GM19351 (cell line): ENCODE data around the gene PNLIPRP2.

Source experiments
- ATAC-seq: cut with Tn5 transposase; IDR thresholded peaks from one replicate; pipeline ENCODE4 v1.9.1; 2021; ENCODE audit warnings: mild to moderate bottlenecking, moderate library complexity; ENCODE audit not compliant: unreplicated experiment

PNLIPRP2 gene

GRCh38 chr10:116620423-116621400, at the start of gene PNLIPRP2:
Gene PNLIPRP2 (plus strand): TSS chr10:116620953.
- no peak for ATAC-seq

DNA sequence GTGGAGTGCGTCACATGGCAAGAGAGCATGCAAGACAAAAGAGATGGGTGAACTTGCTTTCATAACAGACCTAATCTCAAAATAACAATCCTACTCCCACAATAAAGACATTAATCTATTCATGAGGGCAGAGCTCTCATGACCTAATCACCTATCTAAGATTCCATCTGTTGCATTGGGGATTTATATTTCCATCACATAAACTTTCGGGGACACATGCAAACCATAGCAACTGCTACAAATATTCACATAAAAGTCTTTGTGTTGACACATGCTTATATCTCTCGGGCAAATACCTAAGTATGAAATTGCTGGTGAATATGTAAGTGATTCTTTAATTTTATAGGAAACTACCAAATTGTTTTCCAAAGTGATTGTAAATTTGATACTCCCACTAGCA, 46.0 kb upstream of the PNLIPRP2 start:
- ATAC-seq = no peak

DNA sequence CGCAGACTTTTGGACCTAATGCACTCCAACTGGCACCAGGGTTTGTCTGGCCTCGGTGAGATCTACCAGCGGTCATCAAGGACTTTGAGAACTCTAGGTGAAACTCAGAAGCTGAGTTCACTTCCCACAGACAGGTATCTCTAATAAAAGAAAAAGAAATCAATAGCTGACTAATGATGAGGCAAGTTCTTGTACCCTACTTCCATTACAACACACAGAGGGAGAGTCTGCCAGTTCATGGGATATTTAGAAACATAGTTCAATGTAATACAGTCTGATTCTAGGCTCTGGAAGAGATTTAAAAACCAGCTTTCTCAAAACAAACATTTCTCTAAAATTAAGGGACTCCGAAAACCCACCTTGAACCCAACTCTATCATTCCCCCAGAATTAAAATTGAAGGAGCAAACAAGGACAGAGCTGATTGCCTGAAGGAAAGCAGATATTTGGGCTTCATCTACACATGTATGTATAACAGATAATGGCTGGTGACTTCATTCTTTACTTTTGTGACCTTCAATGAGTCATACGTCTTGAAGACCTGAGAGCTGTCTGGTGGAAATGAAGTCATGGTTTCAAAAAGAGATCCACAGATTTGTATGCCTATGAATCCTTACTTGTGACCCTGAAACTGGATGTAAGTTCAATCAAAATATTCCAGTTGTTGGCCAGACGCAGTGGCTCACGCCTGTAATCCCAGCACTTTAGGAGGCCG, 32.7 kb upstream of the PNLIPRP2 start:
- ATAC-seq = no peak

- ATAC-seq = no peak
Measured at GRCh38 chr10:116588995-116589394, 31.8 kb upstream of the PNLIPRP2 start.

DNA sequence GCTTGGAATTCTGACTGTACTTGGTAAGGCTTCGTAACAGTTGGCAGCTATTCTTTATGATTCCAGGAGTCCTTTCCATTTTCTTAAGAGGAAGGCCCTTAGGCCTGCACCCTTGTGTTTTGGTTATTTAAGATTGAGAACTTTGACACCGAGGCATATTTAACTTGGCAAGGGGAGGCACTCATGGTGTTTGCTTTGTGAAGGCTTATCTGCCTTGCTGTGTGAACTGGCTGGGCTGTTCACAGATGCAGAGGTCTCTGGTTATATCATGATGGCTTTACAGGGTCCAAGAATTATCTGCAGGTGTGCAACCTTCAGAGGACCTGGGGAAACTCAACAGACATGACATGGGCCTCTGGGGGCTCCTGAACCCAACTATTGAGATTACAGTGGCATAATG, 30.8 kb upstream of the PNLIPRP2 start:
- no peak for ATAC-seq

DNA sequence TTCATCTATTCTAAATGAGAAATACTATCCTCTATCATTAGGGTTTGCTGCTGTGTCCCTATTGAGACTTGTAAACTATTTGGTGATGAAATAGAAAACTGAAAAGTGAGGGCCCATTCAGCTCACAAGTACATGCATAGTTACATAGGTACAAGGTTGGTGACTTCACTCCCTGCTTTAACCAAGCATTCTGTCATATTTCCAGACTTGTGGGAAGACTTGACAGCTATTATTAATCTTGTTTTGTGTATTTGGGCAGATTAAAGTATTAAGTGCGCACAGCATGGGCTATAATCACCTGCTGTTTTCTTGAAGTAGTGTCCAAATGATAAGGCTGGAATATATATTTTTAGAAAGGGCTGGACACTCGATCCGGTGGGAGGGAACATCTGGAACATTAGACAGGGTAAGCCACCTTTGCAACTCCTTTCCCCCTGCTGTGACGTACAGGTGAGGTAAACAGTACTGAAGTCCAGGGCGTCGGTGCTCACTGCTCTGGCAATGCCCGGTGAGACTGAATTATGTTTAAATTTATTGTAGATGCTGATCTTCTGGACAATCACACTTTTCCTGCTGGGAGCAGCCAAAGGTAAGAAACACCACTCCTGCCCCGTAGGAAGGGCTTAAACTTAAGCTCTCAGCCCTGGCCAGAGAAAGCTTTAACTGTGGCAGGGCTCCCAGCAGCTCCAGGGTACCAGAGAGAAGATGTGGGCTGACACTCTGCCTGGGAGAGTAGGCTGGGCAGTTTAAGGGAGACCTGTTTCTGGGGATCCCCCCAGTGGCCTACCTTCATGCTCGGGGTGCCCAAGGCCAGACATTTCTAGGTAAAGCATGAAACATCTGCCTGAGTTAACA, 29.9 kb upstream of the PNLIPRP2 start, which contains the start of gene PNLIPRP1:
TSS of gene PNLIPRP1 (plus strand) at position 370 of the 855 bp plus-strand sequence. CDS start at position 541, 171 bp downstream.
- no peak for ATAC-seq

- no peak for ATAC-seq
Measured at GRCh38 chr10:116593139-116593740, 27.5 kb upstream of the PNLIPRP2 start.

DNA sequence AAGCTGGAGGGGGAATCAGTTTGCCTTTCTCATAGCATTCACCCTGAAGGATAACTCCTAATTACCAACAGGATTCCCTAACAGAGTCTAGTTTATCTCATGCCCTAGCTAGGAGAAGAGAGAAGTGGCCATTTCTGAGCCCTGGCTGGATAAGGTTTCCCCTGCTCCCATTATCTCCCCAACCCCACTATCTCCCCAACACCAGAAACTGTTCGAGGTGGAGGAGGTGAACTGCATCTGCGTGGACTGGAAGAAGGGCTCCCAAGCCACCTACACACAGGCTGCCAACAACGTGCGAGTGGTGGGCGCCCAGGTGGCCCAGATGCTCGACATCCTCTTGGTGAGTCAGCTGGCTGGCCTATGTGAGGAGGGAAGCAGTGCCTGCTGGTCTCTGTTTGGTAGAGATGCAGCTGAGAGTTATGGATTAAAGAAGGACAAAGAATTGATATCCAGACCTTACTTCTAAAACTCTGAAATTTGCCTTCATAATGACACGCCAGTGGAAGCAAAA, 26.2 kb upstream of the PNLIPRP2 start:
- ATAC-seq = no peak

- no peak for ATAC-seq
Measured at GRCh38 chr10:116596062-116596461, 24.7 kb upstream of the PNLIPRP2 start.

DNA sequence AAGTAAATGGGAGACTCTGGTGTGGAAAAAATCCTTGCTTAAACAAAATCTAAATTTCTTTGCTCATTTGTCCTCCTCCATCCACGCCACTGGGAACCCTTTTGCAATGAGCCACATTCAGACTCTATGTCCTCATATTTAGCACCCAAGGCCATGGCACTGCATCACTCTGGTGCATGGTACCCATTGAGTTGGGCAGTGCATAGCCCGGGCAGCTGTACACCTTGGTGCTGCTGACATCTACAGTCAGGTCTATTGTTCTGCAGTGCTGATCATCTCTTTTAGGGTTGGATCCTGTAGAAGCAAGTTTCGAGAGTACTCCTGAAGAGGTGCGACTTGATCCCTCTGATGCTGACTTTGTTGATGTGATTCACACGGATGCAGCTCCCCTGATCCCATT, 23.2 kb upstream of the PNLIPRP2 start:
- ATAC-seq = no peak

GRCh38 chr10:116598329-116598728, 22.4 kb upstream of the PNLIPRP2 start:
- no peak for ATAC-seq

DNA sequence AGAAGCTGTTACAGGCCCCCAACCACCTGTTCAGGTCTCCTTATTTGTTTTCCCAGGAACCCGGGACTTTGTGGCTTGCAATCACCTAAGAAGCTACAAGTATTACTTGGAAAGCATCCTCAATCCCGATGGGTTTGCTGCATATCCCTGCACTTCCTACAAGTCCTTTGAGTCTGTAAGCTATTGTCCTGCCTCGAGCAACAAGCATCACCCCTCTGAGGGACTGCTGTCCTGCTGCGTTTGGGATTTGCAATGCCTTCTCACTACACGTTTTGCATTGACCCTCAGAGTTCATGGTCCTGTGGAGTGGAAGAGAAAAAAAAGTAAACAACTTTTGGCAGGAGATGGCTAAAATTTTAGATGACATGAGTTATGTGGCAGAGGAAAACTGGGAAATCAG, 20.8 kb upstream of the PNLIPRP2 start:
- ATAC-seq = no peak

GRCh38 chr10:116602648-116603400, 17.9 kb upstream of the PNLIPRP2 start:
- ATAC-seq = no peak

- no peak for ATAC-seq
Measured at GRCh38 chr10:116606061-116606483, 14.7 kb upstream of the PNLIPRP2 start.

GRCh38 chr10:116607336-116607735, 13.4 kb upstream of the PNLIPRP2 start:
- no peak for ATAC-seq

DNA sequence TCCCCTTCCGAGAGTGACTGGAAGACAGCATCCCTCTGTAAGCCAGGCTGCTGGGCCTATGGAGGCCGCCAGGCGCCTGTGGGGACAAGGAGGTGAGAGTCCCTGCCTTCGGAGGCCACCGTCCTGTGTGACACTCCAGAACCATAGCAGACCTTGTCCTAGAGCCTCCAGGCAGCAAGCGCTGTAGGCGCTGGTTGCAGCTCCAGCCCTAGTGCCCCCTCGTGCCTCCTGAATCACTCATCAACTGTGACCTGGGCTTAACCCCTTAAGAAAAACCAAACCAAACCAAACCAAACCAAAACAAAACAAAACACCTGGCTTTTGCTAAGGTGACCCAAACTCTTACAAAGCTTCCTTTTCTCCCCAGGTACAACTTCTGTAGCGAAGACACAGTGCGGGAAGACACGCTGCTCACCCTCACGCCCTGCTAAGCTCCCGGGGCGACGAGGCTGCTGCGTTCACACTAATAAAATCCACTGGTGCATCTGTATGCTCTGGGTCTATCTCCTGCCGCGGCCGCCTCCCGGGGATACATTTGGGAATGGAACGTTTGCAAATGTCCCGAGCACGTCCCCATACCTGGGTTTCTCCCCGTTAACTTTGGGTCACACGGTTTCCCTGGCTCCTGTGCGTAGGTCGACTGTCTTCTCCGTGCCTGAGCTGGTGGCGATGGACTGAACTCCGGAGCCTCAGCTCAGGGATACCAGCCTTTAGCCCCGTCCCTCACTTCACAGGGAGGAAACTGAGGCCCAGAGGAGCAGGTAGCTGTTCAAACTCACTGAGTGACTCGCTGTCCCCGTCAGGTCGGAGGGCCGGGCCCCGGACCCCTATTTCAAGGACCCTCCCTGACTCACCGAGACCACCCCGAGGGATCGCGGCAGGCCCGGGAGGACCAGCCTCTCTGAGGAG, 11.8 kb upstream of the PNLIPRP2 start:
- no peak for ATAC-seq

- no peak for ATAC-seq
Measured at GRCh38 chr10:116610443-116611152, 10.2 kb upstream of the PNLIPRP2 start.

DNA sequence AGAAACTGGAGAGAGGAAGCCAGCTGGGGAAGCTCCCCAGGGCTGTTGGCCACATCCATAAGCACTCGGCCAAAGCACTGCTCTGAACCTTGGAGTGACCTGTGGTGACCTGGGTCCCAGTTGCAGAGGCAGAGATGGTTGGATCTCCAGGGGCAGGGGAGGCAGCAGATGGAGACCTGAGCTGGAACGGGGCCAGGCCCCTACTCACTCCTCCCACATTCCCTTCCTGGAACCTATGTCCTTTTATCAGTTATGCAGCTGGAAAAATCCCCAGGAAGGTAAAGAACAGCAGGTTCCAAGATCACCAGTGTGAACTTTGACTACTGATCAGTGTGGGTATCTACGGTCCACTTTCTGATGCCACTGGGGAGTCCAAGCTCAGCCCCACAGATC, 9.6 kb upstream of the PNLIPRP2 start:
- no peak for ATAC-seq
